ENCODE data around the gene PSMG1. TPM values are rescaled to one million over a fixed set of nuclear protein-coding genes. Genes with fewer than 3 reads are reported as not detected.

Gene PSMG1
- total and polyA plus RNA-seq, 2 donors (not counting 1 experiment from before 2014, with no cell fraction given), result 55.5 to 62.3 TPM

GRCh38 chr21:39150316-39150715 lies 32.9 kb downstream of the PSMG1 start:
- Histone ChIP-seq H2AFZ (ENCODE audit: low read length) (no peak overlapping the region), H4K20me1 (ENCODE audit: control insufficient read depth, extremely low read depth, insufficient read depth, low read length) (no peaks in the 10 kb centered on the region), H3K27me3 (ENCODE audit: control insufficient read depth, insufficient read depth, low read length) (no peaks in the 10 kb centered on the region), H3K9ac (ENCODE audit: insufficient read depth, low read length) (no peak overlapping the region), H3K36me3 (ENCODE audit: control insufficient read depth, insufficient read depth, low read length) (no peaks in the 10 kb centered on the region), H3K27ac (ENCODE audit: insufficient read depth, low read length) (no peak overlapping the region), H3K4me2 (ENCODE audit: extremely low read depth, insufficient read depth, low read length) (no peak overlapping the region), H3K79me2 (ENCODE audit: control insufficient read depth, insufficient read depth, low read length) (no peaks in the 10 kb centered on the region), H3K4me3 (replicated peaks in 1 of 4; ENCODE audit: control extremely low read depth in 1 of 4, insufficient read depth in 1 of 4, low read depth in 3 of 4, low read length in 4 of 4) (no peak overlapping the region), H3K9me3 (ENCODE audit: control insufficient read depth, insufficient read depth, low read depth, low read length) (no peaks in the 10 kb centered on the region), H3K4me1 (ENCODE audit: control insufficient read depth, extremely low read depth, insufficient read depth, low read length) (no peaks in the 10 kb centered on the region)
- TF ChIP-seq CTCF (conservative IDR thresholded peaks at IDR 0.05 in 1 of 2, IDR thresholded peaks at IDR 0.05 in 1 of 2; ENCODE audit: low read depth in 1 of 2, low read length in 2 of 2) (no peak), EZH2 (IDR thresholded peaks at IDR 0.05; ENCODE audit: low read length, missing control alignments) (no peak)
- no peak for DNase-seq (ENCODE audit: low read depth in 2 of 2)

GRCh38 chr21:39149882-39150281 lies 33.4 kb downstream of the PSMG1 start:
- H3K9me3 ChIP-seq (ENCODE audit: control insufficient read depth, insufficient read depth, low read depth, low read length), result no peaks in the 10 kb centered on the region
- no peak overlapping the region for H3K9ac ChIP-seq (ENCODE audit: insufficient read depth, low read length)
- H3K79me2 ChIP-seq (ENCODE audit: control insufficient read depth, insufficient read depth, low read length), result no peaks in the 10 kb centered on the region
- no peaks in the 10 kb centered on the region for H3K4me1 ChIP-seq (ENCODE audit: control insufficient read depth, extremely low read depth, insufficient read depth, low read length)
- H3K4me2 ChIP-seq (ENCODE audit: extremely low read depth, insufficient read depth, low read length), result no peak overlapping the region
- no peak overlapping the region for H2AFZ ChIP-seq (ENCODE audit: low read length)
- no peaks in the 10 kb centered on the region for H3K27me3 ChIP-seq (ENCODE audit: control insufficient read depth, insufficient read depth, low read length)
- TF ChIP-seq CTCF (conservative IDR thresholded peaks at IDR 0.05 in 1 of 2, IDR thresholded peaks at IDR 0.05 in 1 of 2; ENCODE audit: low read depth in 1 of 2, low read length in 2 of 2) (no peak), EZH2 (IDR thresholded peaks at IDR 0.05; ENCODE audit: low read length, missing control alignments) (no peak)
- no peak for DNase-seq (ENCODE audit: low read depth in 2 of 2)
- H4K20me1 ChIP-seq (ENCODE audit: control insufficient read depth, extremely low read depth, insufficient read depth, low read length), result no peaks in the 10 kb centered on the region
- no peak overlapping the region for H3K27ac ChIP-seq (ENCODE audit: insufficient read depth, low read length)
- H3K36me3 ChIP-seq (ENCODE audit: control insufficient read depth, insufficient read depth, low read length), result no peaks in the 10 kb centered on the region
- H3K4me3 ChIP-seq (replicated peaks in 1 of 4; ENCODE audit: control extremely low read depth in 1 of 4, insufficient read depth in 1 of 4, low read depth in 3 of 4, low read length in 4 of 4), result no peak overlapping the region

GRCh38 chr21:39148975-39149374 lies 34.3 kb downstream of the PSMG1 start:
- Histone ChIP-seq H3K4me3 (replicated peaks in 1 of 4; ENCODE audit: control extremely low read depth in 1 of 4, insufficient read depth in 1 of 4, low read depth in 3 of 4, low read length in 4 of 4) (no peak overlapping the region), H3K27ac (ENCODE audit: insufficient read depth, low read length) (no peak overlapping the region), H3K9me3 (ENCODE audit: control insufficient read depth, insufficient read depth, low read depth, low read length) (no peaks in the 10 kb centered on the region), H3K27me3 (ENCODE audit: control insufficient read depth, insufficient read depth, low read length) (no peaks in the 10 kb centered on the region), H4K20me1 (ENCODE audit: control insufficient read depth, extremely low read depth, insufficient read depth, low read length) (no peaks in the 10 kb centered on the region), H3K36me3 (ENCODE audit: control insufficient read depth, insufficient read depth, low read length) (no peaks in the 10 kb centered on the region), H3K4me2 (ENCODE audit: extremely low read depth, insufficient read depth, low read length) (no peak overlapping the region), H3K9ac (ENCODE audit: insufficient read depth, low read length) (no peak overlapping the region), H3K4me1 (ENCODE audit: control insufficient read depth, extremely low read depth, insufficient read depth, low read length) (no peaks in the 10 kb centered on the region), H3K79me2 (ENCODE audit: control insufficient read depth, insufficient read depth, low read length) (no peaks in the 10 kb centered on the region), H2AFZ (ENCODE audit: low read length) (no peak overlapping the region)
- TF ChIP-seq EZH2 (IDR thresholded peaks at IDR 0.05; ENCODE audit: low read length, missing control alignments) (no peak), CTCF (conservative IDR thresholded peaks at IDR 0.05 in 1 of 2, IDR thresholded peaks at IDR 0.05 in 1 of 2; ENCODE audit: low read depth in 1 of 2, low read length in 2 of 2) (no peak)
- no peak for DNase-seq (ENCODE audit: low read depth in 2 of 2)
